Stomach (tissue), 4 donors: ENCODE results near the gene ALDH1A1.

Source experiments
- CTCF ChIP-seq, 7 experiments: fragments of 450-650 bp in 4 of 7; fragments of 200-600 bp in 3 of 7; sonication (generic) in 3 of 7; IDR thresholded peaks; one replicate each; pipeline ENCODE4 v1.5.1; 2016 to 2019; ENCODE audit warnings: antibody characterized with exemption in 7 of 7, control low read depth in 2 of 7, mild to moderate bottlenecking in 1 of 7
- POLR2A ChIP-seq, 4 donors: fragments of 450-650 bp; IDR thresholded peaks; one replicate each; pipeline ENCODE4 v1.6.1; 2016; ENCODE audit warnings: antibody characterized with exemption in 4 of 4, control low read depth in 2 of 4, mild to moderate bottlenecking in 1 of 4, moderate library complexity in 1 of 4

GRCh38 chr9:72909428-72909827, 43.4 kb downstream of the ALDH1A1 start:
- TF ChIP-seq CTCF (IDR thresholded peaks at IDR 0.05): no peak
- no peak for TF ChIP-seq POLR2A (IDR thresholded peaks at IDR 0.05)
